Activated CD8-positive, alpha-beta memory T cell treated with anti-CD3 and anti-CD28 coated beads, Interleukin-2, amount 50 U/mL, for 24 hours (primary cell): ENCODE measurements around the gene DCLK2.

Source experiments
- DNase-seq: peaks from one replicate; pipeline ENCODE4 v3.0.0-alpha.2; 2020; ENCODE audit errors: extremely low read depth

The DCLK2 gene

DNA sequence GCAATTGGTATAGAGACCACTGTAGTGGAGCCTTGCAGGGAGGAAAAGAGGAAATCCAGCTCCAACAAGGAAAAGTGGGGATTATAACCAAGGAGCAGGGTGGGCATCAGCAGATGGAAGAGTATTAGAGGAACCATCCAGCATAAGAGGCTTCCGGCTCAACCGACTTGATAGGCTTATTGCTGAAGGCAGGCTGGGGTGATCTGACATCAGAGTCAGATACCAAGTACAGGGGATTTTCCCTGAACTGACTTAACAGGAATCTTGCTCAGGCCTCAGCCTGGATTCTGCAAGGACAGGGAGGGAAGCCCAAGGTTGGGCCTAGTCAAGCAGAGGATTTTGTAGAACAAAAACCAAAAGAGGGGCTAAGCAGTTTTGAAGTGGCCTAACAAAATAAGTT is 129.6 kb downstream of the DCLK2 start:
- no peak for DNase-seq

DNA sequence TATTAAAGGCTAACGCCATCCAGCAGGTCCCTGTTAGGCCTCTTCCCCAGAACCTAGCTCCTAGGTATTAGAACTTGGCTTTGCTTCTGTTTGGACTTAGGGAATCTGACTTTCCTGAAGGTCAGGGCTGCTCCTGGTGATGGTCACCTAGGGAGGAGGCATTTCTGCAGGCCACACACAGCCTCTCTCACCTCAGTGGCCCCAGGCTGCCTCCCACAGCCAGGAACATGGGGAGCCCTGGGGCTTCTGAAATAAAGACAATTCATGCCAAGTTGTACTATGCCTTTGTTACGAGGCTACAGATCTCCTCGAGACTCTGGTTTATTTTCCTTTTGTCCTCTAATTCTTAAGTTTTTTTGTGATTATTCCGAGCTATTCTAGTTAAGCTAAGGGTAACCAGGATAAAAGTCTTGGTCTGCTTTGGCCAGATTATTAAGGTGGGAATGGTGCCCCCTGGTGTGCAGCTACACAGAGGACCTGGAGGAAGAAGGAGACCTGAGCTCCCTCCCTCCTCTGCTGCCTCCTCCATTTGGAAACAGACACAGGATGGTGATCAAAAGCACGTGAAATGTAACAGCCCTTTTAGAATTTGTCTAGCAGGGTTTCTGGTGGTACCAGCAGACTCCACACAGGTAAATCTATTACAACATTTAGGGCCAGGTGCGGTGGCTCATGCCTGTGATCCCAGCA is 131.0 kb downstream of the DCLK2 start:
- DNase-seq = no peak

DNA sequence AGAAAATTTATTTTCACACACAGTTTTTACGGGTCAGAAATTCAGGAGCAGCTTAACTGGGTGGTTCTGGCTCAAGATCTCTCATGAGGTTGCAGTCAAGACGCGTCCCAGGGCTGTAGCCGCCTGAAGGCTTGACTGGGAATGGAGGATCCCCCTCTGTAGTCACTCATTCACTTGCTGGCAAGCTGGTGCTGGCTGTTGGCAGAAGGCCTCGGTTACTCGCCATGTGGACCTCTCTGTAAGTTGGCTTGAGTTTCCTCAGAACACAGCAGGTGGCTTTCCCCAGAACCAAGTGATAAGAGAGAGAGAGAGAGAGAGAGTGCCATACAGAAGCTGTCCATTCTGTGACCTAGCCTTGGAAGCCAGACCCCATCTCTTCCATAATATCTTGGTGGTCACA is 132.8 kb downstream of the DCLK2 start:
- DNase-seq = no peak

DNA sequence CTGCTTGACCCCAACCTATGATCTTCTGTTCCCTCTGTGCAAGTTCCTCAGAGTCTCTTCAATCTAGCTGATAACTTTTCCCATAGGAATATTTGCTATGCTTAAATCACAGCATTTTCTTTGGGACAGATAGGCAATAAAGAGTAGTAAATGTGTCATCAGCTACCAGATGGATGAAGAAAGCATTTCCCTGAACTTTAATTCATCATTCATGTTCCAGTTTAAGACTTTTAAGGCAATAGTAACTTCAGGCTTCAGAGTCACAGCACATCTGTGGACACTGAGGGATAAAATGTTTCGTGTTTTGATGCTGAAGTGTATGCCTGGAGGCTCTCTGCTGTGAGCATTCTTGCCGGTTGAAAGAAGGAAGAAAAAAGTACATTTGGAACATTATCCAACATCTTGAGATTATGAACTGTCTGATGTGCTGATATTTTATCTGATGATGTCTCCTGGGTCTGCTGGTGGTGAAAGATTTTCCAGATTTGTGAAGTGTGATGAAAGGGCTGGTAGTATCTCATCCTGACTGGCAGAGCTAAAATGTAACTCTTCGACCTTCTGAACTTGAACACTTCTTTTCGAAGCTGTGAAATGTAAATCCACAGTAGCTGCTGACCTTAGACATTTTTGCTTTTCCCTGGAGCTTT is 133.7 kb downstream of the DCLK2 start:
- DNase-seq = no peak

DNA sequence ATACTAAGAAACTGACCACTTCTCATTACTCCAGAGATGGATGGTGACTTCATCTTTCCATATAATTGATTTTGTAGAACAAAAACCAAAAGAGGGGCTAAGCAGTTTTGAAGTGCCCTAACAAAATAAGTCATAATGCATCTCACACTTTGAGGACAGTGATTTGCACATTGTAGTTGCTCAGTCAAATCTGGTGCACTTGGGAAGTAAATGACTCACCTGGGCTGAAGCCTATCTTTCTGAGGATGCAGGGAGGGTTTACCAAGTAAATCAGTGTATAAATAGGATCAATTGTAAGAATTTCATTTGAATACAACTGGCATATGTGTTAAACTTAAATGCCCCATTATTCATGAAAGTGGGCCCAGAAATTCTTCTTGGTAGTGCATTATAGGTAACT is 134.2 kb downstream of the DCLK2 start:
- no peak for DNase-seq

DNA sequence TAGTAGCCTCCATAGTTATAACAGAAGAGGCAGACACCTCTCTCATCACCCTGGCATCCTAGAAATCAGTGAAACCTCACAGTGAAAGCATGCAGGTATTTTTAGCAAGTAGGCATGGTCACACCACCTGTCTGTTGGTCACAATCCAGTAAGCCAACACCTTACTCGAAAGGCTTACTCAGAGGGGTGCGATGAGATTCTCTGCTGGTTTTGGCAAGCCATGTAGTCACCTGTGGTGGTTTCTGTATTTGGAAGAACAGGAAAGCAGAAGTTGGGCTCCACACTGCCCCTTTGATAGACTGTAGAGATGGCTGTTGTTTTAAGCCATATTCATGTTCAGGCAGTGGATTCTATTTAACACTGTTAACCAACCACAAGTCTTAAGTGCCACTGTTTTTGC is 134.7 kb downstream of the DCLK2 start:
- no peak for DNase-seq

DNA sequence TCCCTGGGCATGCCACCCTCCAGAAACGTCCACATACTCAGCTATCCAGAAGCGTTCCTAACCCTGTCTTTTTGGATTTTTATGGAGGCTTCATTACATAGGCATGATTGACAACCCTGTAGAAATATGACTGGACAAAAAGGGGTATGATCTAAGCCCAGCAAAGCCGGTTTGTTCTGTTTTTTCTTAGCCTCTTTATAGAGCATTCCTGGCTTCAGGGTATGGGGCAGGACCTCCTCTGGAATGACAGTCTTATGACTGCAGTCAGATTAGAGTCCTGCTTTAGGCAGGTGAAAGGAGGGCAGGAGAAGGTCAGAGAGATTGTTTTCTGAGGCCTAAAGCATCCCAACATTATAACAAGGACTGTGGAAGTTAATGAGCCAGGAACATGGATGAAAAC is 137.4 kb downstream of the DCLK2 start:
- no peak for DNase-seq

DNA sequence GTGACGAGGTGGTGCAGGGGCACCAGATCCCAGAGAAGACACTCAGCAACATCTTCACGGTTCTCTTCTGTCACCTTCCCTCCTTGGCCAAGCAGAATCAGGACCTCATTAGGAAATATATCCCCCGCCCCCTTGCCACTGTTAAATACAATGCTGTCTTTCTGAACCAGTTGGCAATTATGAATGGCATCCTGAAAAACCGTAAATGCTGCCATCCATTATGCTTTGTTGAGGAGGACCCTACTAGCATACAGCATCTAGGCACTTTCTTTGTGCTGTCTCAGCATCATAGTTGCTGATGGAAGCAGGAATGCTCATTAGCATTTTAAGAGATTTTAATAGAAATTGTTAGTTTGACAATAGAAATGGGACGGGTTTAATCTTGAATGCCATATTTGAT is 138.5 kb downstream of the DCLK2 start:
- no peak for DNase-seq

DNA sequence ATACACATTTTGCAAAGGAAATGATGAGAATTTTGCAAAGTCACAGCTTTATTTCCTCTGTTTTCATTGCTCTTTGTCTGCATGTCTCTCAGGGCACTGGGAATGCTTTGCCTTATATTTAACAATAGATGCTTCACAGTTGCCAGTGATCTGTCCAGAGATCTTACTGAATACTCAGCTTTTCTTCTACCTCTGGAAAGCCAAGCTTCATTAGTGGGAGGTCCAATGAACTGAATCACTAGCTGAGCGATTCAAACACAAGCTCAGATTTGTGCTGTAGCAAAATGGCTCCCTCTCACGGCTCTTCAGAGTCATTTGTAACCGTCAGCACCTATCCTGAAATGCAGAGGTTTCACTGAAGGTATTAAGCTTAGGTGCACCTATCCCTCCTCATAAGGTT is 138.9 kb downstream of the DCLK2 start:
- no peak for DNase-seq

DNA sequence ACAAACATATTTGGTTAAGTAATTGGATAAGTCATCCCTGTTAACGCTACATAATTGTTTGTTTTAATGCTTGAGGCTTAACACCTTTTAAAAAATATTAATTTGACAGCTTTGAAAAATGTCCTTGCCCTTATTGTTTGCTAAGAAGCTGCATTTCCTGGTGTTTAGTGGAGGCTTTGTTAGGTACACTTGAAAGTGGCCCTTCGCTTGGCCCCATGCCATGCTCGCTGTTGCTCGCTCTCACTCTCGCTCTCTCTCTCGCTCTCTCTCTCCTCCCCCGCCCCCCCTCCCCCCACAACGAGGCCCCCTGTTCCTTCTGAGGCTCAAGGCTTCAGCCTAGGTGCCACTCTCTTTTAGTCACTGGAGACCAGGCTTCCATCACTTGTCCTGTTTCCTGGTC is 139.6 kb downstream of the DCLK2 start:
- no peak for DNase-seq

DNA sequence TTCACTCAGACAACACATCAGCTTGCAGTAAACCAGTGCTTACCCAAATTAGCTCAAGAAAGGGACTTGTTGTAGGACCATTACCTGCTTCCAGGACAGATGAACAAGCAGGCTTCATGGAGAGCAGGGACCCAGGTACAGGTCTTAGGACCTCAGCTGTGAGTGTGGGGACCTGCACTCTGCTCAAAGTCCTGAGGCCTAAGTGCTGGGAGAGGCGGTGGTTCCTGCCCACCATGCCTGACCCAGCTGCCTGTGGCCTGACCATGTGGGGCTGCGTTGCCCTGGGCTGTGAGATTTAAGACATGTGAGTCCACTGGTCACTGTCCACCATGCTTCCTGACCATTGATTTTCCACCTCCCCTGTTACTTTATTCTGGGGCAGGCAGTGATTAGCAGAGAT is 140.2 kb downstream of the DCLK2 start:
- DNase-seq = no peak

DNA sequence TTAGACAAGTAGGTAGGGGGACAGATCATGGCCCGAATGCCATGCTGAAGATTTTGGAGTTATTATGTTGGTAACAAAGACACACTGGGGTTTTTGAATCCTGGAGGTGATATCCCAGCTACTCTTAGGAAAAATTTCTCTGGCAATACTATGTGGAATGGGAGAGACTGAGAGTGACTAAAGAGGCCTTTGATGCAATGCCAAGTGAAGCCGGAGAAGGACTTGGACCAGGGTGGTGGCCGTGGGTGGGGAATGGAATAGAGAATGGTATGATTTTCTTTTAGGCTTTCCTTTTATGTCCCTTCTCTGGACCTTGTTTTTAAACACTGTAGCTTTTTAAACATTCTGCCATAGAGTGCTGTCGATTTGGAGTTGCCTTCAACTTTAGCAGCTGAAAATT is 141.6 kb downstream of the DCLK2 start:
- no peak for DNase-seq

DNA sequence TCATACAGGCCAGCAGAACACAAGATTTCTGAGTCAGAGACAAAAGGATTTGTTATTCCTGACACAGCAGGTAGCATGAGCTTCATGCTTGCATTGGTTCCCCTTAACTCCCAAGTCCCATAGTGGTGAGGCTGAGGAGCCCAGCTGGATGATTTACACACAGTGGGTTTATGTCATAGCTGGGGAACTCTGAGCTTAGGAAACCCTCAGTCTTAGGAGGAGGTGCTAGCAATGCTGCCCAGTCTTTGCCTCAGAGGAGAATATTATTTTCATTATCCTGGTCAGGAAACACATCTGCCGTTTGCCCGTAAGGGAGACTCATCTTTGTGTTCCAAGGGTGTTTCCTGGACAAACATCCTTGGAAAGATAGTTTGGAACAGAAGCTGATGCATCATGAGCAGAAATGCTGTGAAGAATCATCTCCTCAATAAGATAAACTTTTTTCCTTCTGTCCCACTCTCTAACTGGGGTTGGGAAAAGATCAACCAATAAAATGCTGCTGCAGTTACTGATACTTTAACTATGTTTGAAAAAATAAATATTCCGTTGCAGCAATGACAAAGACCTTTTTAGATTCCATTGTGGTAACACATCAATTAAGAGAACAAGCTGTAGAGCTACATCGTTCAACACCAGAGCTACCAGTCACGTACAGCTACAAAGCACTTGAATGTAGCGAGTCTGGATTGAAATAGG is 146.8 kb downstream of the DCLK2 start:
- no peak for DNase-seq

DNA sequence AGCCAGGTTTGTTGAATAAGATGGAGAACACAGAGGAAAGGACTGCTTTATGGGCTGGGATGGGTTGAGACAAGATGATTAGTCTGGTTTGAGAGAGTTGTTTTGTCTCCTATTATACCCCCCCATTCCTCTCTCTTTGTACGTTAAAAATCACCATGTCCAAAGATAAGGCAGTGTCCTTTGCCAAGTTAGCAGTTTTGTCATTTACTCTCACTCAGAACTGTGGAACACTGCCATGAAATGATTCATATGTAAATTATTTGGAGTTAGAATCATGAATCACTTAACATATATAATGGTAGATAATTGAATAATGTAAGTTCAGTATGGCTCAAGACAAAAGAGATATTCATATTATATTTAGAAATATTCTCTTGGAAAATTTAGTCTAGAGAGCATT is 151.3 kb downstream of the DCLK2 start:
- DNase-seq = no peak

DNA sequence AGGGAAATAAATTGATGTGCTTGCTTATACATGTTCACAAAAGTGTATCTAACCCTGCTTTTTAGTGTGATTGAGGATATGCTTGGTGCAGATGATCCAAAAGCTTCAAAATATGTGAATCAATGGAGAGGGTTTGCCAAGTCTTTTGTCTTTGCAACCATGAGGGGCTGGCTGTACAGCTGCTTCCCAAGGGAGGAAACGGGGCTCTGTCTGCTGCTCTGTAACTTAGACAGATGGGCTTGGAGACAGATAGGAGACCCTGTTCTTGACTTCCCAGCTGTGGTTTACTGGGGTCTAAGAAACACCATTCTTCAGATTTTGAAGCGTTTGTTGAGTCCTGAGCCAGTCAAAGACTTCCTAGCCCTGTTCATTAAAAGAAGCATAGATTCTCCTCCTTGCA is 152.3 kb downstream of the DCLK2 start:
- no peak for DNase-seq

DNA sequence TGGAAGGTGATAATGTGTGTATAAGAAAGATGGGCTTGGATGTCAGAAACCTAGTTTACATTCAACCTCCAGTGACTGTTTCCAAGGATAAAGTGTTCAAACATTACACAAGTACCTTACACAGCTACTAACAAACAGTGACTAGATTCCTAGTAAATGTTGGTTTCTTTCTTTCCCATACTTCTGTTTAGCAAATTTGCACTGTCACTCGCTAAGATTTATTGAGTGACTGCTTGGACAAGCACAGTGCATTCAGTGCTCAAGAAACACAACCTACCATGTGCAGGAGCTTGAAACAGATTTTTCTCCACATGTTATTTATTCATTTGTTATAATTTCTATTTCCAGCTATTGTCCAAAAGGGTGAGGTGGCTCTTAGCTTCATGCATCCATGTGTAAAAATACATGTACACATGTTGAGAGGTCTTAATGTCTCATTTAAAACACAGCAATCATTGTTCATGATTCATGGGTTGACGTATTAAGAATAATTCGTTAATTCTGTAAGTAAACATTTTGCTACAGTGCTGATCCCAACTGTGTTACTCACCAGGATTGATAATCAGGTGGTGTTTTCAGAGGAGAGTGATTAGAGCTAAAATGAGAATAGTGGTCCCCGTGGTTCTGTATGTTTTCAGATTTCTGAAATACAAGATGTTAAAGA is 153.0 kb downstream of the DCLK2 start:
- DNase-seq = no peak

DNA sequence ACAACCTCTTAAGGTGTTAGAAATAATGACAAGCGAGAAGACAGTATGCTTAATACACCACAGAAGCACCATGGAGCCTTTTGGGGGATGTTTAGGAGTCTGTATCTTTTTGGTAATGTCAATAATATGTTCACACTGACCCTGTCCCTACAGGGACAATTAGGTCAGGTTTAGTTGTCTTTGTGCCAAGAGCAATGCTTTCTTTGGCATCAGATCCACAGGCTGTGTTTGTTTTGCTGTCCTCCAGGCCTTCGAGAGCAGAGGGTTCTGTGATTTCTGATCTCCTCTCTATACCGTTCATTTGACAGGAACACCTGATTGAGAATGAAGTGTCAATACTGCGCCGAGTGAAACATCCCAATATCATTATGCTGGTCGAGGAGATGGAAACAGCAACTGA is 153.8 kb downstream of the DCLK2 start:
- DNase-seq = no peak

DNA sequence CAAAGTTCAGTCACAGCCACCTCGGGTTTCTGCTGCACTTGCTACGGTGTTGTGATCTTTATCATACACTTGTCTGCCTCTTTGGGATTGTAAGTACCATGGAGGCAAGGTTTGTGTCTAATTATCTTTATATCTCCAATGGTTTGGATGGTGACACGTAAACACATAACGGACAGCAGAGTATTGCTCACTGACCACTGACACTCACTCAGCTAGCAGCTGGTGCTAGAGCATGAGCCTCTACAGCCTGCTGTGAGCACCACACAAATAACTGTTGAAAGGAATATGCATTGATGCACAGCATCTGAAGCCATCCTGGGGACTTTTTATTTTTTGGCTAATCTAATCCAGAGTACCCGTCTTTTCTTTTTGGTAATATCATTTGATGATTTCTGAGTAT is 156.0 kb downstream of the DCLK2 start:
- no peak for DNase-seq

DNA sequence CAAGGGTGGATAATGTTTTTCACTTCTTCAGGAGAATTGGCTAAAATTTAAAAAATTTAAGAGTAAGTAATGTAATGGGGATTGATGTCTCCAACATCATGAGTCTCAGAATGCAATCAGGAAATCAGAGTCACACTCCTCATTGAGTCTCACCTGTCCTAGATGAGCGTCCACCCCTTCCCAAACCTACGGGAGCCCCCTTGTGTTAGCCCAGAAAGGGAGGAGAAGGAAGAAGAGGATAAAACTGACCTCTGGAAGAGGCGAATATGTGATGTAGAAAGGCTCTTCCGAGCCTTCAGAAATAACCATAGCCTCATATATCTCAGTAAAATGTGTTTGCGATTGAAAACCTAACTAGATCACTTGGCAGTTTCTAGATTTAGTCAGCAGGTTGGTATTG is 157.1 kb downstream of the DCLK2 start:
- no peak for DNase-seq

DNA sequence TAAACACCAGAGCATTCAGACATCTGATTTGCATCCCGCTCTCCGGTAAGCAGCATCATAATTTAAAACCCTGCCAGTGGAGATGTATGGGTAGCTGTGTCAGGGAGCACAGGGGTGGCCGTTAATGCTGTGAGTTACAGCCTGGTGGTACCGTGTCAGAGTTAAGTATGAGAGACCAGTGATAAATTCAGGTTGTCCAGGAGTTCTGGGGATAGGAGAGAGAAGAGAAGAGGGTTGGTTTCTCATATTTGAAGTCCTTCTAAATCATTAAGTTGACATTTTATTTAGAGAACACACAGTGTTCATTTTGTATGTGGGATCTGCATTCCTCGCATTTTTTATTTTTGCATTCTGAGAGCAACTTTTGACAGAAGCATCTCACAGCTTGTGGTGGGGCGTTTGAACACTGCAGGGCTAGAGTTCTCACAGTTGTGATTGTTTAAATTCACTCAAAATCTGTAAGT is 157.6 kb downstream of the DCLK2 start:
- no peak for DNase-seq

DNA sequence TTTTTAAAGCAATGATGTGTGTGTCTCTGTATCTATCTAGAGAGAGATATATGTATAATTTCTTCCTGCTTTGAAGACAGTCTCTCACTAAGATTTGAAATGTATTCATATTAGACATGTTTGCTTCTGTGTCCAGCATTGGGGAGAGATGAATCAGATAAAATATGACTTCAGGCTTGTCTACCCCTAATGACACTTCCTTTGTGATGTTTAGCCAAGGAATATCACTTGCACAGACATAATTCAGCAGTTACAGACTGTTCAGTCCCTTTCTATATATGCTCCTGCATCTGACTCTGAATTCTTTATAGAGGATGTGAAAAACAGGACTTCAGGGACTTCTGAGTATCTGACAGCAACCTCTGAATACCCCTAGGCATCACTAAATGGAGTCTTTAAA is 158.4 kb downstream of the DCLK2 start:
- DNase-seq = no peak

DNA sequence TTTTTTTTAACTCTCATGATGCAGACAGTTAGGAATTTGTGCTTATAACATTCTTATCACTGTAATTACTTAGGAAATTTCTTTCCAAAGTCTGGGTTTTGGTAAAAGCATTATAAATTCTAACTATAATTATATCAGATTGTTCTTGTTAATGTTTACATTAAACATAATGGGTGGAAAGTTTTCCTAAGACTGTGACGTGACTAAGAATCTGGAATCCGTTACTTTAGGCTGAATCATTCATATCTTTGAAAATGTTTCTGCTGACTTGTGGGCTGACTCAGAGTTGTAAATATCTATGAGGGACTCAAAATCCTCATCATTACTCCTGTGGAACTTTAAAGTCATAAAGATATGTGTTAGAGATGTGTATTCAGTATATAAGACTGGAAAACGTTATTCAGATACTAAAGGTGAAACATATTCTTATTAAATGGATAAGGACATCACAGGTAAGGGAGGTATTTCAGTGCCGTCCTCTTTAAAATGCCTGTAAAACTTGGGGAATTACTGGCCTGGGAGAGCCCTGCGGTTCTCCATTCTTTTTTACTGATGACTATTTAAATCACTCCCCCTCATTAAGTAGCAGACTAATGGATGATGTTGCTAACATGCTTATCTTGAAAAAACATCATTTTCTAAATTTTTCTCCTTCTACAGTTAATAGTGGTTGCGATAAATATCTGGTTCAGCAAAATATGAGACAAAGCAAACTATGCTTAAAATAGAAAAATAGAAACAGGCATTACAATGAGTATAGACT is 159.0 kb downstream of the DCLK2 start:
- DNase-seq = no peak
